GM12874 (cell line): Measurements from ENCODE around the gene PDLIM3.

ENCODE experiments used
- TF ChIP-seq, protein P1 (sequence below): IDR thresholded peaks from 2 replicates; pipeline ENCODE4 v1.5.1; 2011; ENCODE audit warnings: low read depth, mild to moderate bottlenecking, control low read depth, low read length, moderate library complexity; ENCODE audit not compliant: insufficient read depth

PDLIM3 gene

DNA sequence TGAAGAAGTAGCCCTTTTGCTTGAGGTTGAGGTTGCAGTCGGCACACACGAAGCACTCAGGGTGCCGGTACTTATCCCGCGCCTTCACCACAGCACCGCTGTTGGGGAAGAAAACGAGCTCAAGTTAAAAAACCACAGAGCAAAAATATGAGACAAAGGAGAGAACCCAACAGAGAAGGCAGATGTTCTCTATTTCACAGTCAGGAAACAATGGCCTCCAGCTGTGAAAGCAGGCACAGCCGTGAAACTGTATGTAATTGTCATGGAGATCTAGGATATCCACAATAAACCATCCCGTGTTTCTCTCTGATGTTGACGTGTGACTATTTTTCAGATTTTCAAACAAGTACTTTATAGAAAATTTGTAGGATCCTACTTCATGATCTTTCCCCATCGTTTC lies 32.9 kb downstream of the PDLIM3 start:
- TF ChIP-seq, protein P1, sequence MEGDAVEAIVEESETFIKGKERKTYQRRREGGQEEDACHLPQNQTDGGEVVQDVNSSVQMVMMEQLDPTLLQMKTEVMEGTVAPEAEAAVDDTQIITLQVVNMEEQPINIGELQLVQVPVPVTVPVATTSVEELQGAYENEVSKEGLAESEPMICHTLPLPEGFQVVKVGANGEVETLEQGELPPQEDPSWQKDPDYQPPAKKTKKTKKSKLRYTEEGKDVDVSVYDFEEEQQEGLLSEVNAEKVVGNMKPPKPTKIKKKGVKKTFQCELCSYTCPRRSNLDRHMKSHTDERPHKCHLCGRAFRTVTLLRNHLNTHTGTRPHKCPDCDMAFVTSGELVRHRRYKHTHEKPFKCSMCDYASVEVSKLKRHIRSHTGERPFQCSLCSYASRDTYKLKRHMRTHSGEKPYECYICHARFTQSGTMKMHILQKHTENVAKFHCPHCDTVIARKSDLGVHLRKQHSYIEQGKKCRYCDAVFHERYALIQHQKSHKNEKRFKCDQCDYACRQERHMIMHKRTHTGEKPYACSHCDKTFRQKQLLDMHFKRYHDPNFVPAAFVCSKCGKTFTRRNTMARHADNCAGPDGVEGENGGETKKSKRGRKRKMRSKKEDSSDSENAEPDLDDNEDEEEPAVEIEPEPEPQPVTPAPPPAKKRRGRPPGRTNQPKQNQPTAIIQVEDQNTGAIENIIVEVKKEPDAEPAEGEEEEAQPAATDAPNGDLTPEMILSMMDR, result no peak

GRCh38 chr4:185500576-185500975 lies 34.7 kb downstream of the PDLIM3 start:
- TF ChIP-seq, protein P1, result no peak

DNA sequence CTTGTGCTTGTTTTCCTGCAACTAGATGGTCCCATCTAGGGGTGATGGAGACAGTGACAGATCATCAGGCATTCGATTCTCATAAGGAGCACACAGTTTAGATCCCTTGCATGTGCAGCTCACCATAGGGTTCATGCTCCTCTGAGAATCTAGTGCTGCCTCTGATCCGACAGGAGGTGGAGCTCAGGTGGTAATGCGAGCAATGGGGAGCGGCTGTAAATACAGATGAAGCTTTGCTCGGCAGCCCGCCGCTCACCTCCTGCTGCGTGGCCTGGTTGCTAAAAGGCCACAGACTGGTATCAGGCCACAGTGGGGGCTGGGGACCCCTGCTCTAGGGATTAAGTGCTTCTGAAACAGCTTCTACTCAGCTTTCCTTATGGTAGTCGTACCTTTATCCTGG lies 35.3 kb downstream of the PDLIM3 start:
- TF ChIP-seq, protein P1, result no peak

- TF ChIP-seq, protein P1, result no peak
These were observed 46.7 kb downstream of the PDLIM3 start for GRCh38 chr4:185488650-185489049.

GRCh38 chr4:185481401-185481800 lies 53.9 kb downstream of the PDLIM3 start:
- TF ChIP-seq, protein P1, result no peak

DNA sequence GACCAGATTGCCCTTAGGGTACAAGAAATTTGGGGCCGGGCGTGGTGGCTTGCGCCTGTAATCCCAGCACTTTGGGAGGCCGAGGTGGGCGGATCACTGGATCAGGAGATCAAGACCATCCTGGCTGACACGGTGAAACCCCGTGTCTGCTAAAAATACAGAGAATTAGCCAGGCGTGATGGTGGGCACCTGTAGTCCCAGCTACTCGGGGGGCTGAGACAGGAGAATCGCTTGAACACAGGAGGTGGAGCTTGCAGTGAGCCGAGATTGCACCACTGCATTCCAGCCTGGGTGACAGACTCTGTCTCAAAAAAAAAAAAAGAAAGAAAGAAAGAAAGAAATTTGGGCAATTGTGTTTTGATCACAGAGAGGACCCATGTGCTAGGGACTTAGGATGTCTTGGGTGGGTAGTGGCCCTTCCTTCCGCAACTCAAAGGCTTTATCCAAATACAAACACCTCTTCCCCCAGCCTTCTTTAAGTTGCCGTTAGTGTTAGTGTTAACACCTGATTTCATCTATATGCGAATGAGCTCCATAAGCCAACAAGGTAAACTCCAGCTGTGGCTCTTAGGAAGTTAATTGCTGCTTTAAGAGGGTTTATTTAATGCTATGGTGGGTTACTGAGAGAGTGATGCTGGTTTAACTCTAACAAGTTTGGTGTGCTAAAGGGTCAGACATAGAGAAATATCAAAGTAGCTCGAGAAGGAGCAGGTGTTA lies 55.1 kb downstream of the PDLIM3 start:
- TF ChIP-seq, protein P1, result no peak

DNA sequence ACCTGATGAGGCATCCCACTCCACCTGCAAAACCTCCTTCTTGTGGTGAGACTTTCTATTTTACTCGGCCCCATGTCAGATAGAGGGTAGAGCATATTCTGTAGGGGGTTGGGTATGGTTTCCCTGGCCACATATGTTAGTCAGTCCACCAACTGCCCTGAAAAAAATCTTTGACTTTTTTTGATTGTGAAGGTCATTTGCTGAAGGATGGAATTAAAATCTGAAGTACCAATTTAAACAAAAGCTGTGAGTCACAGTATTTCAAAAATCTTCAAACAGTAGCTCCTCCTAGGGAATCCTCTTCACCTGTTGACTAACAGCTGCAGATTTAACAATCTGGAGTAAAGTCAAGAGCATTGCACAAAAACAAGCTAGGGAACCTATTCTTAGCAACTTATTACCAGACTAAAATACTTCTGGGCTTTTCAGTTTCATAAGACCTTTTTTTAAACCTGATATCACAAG lies 55.8 kb downstream of the PDLIM3 start:
- TF ChIP-seq, protein P1, result no peak
